Stimulated activated CD4-positive, alpha-beta T cell treated with anti-CD3 and anti-CD28 coated beads, Interleukin-4, amount 100 ng/mL, for 24 hours (primary cell): ENCODE results near the gene ERVK3-1.
A peak's percentile ranks its signal among the peaks of the same experiment; 100 is the strongest.
"Not testable (repeated sequence)": the region's sequence is repeated elsewhere in the genome, so short reads cannot be mapped to it uniquely, and the experiment has no call there.

ENCODE experiments used
- DNase-seq: peaks from one replicate; pipeline ENCODE4 v3.0.0-alpha.2; 2020

The ERVK3-1 gene

DNA sequence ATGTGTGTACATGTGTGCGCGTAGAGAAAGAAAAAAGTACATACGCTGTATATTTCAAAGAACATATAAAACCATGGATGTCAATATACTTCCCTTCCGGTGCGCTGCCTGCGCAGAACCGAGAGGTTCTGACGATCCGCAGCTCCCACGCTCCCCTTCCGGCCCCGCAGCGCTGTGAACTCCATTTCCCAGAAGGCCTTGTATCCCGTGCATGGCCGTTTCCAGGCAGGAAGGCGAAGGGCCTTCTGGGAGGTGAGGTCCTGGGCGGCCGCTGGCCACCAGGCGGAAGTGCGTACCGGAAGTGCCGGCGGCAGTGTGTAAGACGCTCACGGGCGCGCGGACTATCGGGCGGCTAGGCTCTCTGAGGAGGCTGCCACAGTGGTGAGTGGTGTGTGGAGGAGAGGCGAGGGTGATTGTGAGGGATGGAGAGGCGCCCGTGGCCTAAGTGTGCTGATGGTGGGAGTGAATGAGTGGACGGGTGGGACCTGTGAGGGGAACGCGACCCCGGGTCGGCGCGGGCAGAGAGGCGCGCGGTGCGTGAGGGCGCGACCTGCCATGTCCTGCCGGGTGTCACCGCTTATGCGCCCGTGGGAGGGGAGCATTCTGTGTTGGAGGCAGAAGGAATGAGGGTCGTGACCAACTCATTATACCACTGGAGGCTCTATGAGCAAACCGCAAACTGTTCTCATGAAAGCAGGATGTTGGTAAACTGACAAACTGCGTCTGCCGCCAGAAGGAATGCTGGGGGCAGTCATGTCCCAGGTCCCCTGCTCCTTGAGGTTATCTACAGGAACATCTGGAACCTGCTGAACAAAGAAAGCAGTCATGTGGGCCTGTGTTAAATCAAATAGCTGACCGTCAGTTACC, at the start of gene ERVK3-1:
TSS of gene ERVK3-1 (plus strand) at position 313 of the 867 bp plus-strand sequence. CDS start 6,792 bp downstream, outside the sequence.
- peak; percentile 96 for DNase-seq

DNA sequence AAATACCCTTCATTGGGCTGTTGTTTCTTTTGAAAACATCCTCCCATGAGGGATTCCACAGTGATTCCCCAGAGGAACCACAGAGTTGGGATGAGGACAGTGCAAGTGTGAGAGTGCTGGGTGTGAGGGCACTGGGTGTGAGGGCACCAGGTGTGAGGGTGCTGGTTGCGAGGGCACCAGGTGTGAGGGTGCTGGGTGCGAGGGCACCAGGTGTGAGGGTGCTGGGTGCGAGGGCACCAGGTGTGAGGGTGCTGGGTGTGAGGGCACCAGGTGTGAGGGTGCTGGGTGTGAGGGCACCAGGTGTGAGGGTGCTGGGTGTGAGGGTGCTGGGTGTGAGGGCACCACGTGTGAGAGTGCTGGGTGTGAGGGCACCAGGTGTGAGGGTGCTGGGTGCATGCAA, 46.9 kb upstream of the ERVK3-1 start:
- not testable (repeated sequence) for DNase-seq

DNA sequence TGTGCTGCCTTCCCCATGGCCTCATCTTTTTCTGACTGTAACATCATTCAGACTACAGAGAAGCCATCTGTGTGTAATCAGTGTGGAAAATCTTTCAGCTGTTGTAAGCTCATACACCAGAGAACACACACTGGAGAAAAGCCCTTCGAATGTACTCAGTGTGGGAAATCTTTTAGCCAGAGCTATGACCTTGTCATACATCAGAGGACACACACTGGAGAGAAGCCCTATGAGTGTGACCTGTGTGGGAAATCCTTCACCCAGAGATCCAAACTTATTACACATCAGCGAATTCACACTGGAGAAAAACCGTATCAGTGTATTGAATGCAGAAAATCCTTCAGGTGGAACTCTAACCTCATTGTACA, 43.6 kb upstream of the ERVK3-1 start:
- no peak for DNase-seq

GRCh38 chr19:58261968-58262921, 42.9 kb upstream of the ERVK3-1 start:
- no peak for DNase-seq

GRCh38 chr19:58262922-58263296, 42.3 kb upstream of the ERVK3-1 start:
- DNase-seq, result no peak

DNA sequence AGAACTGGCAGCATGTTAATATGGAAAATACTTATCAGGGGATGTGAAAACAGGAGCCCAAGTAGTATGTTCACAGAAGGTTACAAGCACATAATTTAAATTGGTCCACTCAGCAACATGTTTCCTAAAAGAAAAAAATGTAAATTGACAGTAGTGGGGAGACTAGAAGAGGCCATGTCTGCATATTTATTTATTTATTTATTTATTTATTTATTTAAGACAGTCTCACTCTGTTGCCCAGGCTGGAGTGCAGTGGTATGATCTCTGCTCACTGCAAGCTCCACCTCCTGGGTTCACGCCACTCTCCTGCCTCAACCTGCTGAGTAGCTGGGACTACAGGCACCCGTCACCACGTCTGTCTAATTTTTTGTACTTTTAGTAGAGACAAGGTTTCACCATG, 40.1 kb upstream of the ERVK3-1 start:
- DNase-seq, result no peak

- DNase-seq, result no peak
Observed at GRCh38 chr19:58268344-58268743, 36.8 kb upstream of the ERVK3-1 start.

GRCh38 chr19:58274771-58275201, 30.4 kb upstream of the ERVK3-1 start:
- DNase-seq, result no peak

DNA sequence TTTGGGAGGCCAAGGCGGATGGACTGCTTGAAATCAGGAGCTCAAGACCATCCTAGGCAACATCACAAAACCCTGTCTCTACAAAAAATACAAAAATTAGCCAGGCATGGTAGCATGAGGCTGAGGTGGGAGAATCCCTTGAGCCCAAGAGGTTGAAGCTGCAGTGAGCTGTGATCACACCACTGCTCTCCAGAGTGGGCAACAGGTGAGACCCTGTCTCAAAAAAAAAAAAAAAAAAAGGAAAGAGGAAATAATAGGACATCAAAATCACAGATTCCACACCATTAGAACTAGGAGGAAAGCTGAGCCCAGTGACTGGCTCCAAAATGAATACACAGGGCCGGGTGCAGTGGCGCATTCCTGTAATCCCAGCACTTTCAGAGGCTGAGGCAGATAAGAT, 29.6 kb upstream of the ERVK3-1 start:
- no peak for DNase-seq

DNA sequence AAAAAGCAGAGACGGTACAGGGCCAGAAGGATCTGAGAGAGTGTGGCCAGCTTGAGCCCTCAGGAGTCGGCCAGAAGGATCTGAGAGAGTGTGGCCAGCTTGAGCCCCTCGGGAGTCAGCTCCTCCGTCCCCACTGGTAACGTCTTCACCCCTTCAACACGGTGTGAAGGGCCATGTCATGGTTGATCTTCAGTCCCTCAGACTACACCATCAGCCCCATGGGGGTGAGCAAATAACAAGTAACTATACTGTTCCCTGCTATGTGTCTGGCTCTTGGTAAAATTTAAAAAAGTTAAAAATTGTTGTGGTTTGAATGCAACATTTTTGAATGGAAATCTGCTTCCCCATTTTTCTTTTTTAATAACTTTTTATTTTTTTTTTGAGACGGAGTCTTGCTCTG, 28.0 kb upstream of the ERVK3-1 start:
- DNase-seq, result no peak

- no peak for DNase-seq
Observed at GRCh38 chr19:58277748-58278540, 27.2 kb upstream of the ERVK3-1 start.

GRCh38 chr19:58278541-58279041, 26.6 kb upstream of the ERVK3-1 start, which contains the start of gene ZNF8:
ZNF8 (plus strand) TSS chr19:58278955; CDS start chr19:58279082, 127 bp downstream.
- peak; percentile 98 for DNase-seq

DNA sequence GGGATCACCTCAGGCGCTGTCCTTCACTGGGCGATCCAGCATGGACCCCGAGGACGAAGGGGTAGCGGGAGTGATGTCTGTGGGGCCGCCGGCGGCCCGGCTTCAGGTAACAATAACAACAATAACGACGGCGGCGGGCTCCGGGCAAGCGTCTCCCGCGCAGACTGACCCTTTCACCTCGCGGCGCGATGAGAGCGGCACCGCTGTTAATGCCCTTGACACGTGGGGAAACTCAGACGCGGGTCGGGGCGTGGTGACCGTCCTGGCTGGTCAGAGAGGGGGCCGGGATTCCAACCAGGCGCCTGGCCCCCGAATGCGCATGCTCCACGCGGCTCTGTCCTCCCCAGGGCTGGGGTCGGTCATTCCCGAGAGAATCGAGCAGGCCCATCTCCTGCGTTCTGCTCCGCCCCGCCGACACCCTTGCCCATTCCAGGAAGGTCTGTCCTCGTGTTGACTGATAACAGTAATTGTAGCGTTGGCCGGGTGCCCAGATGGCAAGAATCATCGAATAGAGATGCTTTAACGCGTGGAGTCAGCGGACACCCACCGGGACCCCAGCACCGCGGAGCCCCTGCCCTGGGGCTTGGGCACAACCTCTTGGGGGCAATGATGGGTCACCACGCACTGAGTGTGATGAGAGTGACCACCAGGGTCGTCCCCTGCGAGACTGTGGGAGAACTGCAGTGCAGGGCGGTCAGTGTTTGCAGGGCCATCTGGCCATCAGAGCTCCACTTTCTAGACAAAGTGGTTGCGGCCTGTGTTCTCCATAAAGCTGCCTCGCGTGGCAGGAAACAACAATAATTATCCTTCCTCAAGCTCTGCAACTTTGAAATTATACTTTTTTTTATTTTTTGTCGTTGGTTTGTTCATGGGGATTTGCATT, 25.9 kb upstream of the ERVK3-1 start:
- DNase-seq, result peak; percentile 52

DNA sequence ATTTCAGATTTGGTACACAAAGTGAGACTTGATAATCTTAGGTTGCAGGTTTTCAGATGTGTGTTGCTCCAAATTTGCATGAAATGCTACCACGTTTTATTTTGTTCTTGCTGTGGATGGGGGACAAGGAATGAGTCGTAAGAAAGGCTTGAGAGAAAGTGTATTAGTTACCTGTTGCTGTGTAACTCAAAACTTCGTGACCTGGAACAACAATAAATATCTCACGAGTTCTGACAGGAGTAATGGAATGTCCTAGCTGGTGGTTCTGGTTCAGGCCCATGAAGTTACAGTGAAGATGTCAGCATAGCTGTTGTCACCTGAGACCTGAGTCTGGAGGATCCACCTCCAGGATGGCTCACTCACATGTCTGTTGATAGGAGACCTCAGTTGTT, 25.3 kb upstream of the ERVK3-1 start:
- DNase-seq, result no peak

- DNase-seq, result no peak
Observed at GRCh38 chr19:58284199-58284598, 21.0 kb upstream of the ERVK3-1 start.

GRCh38 chr19:58291943-58292342, 13.2 kb upstream of the ERVK3-1 start:
- no peak for DNase-seq

GRCh38 chr19:58294743-58295374, 10.3 kb upstream of the ERVK3-1 start:
- no peak for DNase-seq

- no peak for DNase-seq
Observed at GRCh38 chr19:58296104-58296503, 9.1 kb upstream of the ERVK3-1 start.

GRCh38 chr19:58300620-58301019, 4.6 kb upstream of the ERVK3-1 start:
- DNase-seq, result no peak

DNA sequence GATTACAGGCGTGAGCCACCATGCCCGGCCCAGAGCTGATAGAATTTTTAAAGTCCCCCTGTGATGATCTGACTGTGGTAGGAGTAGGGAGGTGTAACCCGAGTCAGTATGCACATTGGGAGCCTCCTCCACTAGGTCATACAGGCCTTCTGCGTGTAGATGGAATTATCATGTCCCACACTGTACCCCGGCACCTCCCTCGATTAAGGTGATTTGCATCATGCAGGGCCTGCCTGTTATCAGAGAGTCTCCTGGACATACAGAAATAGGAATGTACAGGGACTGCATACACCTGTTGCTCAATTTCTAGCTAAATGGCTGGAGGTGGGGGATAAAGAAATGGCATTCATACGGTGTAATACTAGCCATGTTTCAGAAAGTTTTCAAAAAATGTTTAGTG, 922 bp upstream of the ERVK3-1 start:
- DNase-seq, result no peak

DNA sequence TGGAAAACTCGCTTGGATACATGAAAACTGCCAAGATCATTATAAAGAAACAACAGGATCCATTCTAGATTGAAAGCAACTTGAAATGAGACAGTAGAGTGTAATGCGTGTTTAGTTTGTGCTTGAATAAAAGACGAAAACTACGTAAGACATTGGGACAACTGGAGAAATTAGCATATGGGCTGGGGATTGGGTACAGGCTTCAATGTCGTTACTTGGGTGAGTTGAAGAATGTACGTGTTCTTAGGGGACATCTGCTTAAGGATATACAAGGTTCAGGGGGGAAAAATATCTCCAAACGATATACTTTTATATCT, 471 bp upstream of the ERVK3-1 start:
- no peak for DNase-seq
